NCI-H1105 (cell line): ENCODE measurements around the gene COL4A6.

Experiments
- DNase-seq: peaks from one replicate; lab custom pipeline; 2025; lab: John Stamatoyannopoulos, UW

COL4A6 gene

GRCh38 chrX:108159028-108159670 is 279.1 kb downstream of the COL4A6 start:
- no peak for DNase-seq

DNA sequence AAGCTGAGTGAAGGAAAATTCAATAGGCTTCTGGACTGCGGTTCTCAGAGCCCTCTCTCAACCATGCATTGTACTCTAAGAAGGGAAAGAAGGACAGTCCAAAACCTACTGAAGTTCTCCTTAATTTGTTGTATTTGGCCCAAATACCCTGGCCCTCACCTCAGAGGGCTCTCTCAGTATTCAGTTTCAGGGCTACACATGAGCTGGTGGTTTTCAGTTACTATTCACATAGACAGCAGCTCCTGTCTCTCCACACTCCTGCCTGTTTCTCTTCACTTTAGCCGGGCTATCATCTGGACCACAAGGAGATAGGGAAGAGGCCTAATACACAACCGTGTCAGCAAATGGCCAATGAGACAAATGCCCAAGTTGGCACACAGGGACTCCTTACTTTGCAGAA is 280.6 kb downstream of the COL4A6 start:
- DNase-seq = no peak

DNA sequence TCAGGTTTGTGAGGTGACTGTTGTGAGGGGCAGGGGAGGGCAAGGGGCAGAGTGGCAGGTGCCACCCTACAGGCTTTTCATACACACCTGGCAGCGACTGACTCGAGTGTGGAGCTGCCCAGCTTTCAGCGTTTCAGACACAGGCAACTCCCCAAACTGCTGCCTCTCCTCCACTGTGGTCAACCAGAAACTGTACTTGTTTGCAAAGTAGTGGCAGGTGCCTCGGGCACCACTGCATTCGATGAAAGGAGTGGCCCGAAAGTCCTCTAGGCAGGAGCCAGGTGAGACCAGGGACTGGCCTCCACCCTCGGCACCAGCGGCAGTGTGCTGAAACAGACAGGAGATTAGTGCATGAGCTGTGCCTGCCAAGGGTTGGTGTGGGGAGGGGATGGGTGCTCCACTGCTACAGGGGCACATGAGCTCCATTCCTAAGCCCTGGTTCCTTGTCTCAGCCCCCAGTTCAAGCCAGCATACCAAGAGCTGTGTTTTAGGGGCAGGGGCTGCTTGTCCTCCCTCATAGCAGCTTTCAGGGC is 281.2 kb downstream of the COL4A6 start:
- no peak for DNase-seq

DNA sequence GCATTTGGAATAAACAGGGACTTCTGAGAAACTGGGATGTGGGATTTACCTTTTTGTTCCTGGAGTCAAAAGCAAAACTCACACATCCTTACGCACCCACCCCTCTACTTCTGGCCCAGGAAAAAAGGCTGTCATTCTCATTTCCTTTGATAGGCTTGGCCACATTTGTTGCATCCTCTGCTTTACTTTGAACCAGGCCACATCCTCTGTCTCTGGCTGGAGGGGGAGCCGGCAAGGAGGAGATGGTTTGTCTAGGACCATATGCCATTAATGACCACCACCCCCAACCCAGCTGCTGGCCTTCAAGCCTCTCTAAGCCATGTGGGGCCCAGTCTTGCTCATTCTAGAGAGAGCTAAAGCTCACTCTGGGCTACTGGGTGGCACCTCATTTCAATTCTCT is 282.1 kb downstream of the COL4A6 start:
- no peak for DNase-seq

DNA sequence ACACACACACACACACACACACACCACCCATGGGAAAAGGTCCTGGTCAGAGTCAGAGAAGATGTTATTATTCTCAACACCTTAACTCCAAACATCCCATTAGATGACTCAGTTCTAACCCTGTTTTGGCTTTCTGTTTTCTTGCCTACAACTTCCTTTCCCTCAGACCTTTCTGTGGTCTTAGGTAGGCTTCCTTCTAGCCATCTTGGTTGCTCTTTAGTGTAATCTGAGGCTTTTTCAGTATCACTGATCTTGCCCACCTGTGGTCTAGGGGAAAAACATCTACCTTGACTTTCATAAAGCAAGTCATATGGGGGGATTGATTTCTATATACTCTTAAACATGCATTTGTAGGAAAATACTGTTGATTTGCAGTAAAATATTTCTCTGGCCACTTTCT is 289.7 kb downstream of the COL4A6 start:
- DNase-seq = no peak

DNA sequence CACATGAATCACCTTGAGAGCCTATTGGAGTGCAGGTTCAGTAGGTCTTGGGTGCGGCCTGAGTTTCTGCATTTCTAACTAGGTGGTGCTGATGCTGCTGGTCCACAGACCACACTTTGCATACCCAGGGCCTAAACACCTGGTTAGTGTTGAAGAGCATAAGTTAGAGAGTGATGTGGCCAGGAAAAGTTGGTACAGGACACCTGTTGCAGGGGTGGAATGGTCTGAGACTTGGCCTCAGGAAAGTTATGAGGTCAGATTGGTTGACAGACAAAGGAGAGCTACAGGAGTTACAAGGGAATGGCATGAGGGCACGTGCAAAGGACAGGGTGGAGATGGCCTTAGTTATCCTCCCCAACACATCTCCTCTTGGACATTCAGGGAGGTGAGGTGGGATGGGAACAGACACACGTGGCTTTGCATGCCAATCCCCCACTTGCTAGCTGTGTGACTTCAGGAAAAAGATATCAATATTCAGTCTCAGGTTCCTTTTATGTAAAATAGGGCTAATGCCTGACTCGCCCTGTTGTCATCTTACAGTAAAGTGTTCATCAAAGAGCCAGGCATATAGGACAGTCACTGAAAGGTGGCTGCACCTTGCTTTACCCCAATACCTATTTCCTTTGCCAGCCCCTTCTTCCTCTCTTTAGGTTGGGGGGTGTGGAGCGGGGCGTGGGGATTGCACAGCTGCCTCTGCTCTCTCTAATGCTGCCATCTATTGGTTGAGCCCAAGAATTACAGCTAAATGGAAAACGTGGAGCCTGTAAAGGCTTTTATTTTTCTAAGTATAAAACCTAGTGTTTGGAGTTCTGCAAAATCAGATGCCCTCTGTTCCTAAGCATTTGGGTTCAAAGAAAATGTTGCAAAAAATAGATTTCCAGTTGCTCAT is 299.2 kb downstream of the COL4A6 start:
- no peak for DNase-seq

GRCh38 chrX:108134724-108135123 is 303.5 kb downstream of the COL4A6 start:
- no peak for DNase-seq

GRCh38 chrX:108132876-108133275 is 305.3 kb downstream of the COL4A6 start:
- DNase-seq = no peak

GRCh38 chrX:108132034-108132433 is 306.2 kb downstream of the COL4A6 start:
- no peak for DNase-seq

- no peak for DNase-seq
Observed at GRCh38 chrX:108131471-108131870, 306.8 kb downstream of the COL4A6 start.

- no peak for DNase-seq
Observed at GRCh38 chrX:108130889-108131288, 307.3 kb downstream of the COL4A6 start.

DNA sequence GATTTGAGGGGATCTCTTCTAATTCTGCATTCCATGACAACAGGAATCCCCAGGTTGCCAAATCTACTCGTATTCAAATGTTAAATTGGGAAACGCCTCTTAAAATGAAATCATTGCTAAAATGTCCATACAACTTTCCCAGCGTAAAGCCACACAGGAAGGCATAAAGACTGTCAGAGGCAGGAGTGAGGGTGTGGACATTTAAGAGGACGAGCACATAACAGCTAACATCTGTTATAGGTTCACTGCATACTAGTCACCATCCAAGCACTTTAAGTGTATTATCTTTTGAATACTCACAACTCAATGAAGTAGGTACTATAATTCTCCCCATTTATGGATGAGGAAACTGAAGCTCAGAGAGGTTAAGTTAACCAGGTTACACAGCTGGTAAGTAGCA is 311.1 kb downstream of the COL4A6 start:
- DNase-seq = no peak

DNA sequence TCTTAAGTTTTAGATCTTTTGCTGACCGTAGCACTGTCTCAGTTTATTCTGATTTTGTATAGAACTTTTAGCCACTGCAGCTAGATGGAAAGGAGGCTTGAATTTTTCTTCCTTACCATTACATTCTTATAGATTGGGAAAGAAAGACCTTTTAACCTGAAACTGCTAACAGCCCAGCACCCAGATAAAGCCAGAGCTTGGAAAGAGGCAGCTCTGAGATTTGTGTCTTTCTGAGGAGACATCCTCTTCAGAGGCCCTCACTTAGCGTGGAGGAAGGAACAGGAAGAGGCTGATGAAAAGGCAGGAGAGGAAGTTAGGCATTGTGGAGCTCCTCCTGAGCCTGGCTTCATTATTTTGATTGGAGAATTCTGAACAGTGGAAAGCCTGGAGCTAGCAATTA is 311.6 kb downstream of the COL4A6 start:
- no peak for DNase-seq

DNA sequence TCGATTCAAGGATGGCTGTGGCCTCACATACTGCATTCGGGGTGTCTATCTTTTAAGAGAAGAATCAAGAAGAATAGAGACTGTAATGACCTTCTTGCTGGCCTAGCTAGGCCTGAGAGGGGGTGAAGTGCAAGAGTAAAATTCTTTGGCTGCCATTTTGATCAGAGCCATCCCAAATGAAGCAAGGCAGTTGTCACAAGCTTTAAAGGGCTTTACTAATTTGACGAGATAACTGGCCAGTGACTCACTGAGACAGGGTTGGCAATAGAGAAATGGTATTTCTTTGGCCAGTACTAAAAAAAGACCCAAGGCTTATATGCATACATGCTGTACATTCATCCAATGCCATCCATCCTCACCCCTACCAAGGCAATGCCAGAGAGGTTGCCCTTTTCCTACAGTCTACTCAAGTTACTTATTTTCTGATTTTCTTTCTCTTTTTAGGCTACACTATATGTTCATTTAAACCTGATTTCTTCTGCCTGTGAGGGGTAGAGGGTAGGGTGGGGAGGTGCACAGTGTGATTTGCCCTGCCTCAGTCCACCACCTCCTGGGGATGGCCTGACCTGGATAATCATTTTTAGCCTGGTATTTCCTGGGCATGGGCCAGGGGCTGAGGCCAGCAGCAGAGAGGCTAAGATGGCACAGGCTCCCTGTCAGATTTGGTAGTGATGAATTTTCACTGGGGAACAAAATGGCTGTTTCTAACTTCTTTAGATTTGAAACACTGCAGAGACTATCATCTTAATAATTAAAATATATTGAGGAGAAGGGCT is 314.4 kb downstream of the COL4A6 start:
- no peak for DNase-seq

DNA sequence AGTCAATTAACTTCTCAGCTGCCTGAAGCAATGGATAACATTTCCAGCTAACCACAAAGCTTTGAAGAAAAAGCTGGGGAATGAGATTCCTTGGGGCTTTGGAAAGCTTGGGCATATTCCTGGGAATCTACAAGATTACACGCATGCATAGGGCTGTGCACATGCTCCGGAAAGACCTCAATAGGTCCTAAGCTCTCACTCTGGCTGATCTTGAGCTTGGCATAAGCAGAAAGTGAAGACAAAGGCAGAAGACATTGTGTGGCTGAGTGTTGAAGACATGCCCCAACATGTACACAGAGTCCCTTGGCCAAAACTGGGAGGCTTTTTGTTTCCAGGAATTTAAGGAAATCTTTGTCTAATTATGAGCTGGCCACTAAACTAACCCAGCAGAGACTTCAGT is 315.5 kb downstream of the COL4A6 start:
- DNase-seq = no peak

DNA sequence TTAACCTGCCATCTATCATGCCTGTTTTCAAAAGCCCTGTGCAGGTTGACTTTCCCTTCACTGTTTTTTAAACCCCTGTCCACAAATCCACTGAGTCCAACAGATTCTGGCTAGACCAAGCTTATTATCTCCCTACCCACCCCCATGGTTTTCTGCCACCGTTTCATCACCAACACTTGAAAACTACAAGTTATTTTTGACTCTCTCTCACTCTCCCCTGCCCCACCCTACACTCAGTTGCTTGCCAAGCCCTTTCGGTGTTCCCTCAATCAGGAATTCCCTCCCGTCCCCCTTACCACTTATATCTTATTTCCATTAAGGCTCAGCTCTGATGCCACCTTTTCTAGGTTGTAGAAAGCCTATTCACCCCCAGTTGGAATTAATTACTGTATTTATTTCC is 316.9 kb downstream of the COL4A6 start:
- DNase-seq = no peak

DNA sequence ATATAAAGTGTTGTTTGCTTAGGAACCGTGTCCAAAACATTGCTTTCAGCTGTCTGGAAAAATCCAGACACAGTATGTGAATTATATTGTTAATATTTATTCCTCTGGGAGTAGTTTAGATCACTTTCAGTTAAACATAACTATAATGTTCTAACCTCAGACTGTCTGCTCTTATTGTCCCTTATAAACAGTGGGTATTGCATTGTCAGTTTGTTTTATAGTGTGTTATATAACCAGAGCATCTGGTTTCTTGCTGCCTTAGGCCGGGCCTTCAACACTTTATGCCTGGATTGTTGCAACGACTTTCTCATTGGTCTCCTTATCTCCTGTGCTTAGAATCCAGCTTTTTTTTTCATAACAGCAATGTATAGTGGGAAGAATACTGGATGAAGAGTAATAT is 320.2 kb downstream of the COL4A6 start:
- DNase-seq = peak; percentile 1

GRCh38 chrX:108114541-108114940 is 323.7 kb downstream of the COL4A6 start:
- no peak for DNase-seq
